ENCODE measurements around the gene HEBP2.

The HEBP2 gene

GRCh38 chr6:138401960-138402837 lies 1.8 kb upstream of the HEBP2 start:
- H3K4me3 ChIP-seq (ENCODE audit: low read depth, low read length), result no peak overlapping the region
- no peak for DNase-seq (ENCODE audit: low read depth)
- TF ChIP-seq POLR2A (IDR thresholded peaks at IDR 0.05; ENCODE audit: extremely low read depth, insufficient read length) (no peak), MYC (IDR thresholded peaks at IDR 0.05; ENCODE audit: low read depth, low read length) (no peak), MAX (IDR thresholded peaks at IDR 0.05; ENCODE audit: low read depth, low read length) (no peak), CTCF (IDR thresholded peaks at IDR 0.05; ENCODE audit: low read depth, low read length) (no peak)

GRCh38 chr6:138402838-138403187 lies 1.2 kb upstream of the HEBP2 start:
- H3K4me3 ChIP-seq (ENCODE audit: low read depth, low read length), result no peak overlapping the region

GRCh38 chr6:138403324-138403800 lies 661 bp upstream of the HEBP2 start:
- peak; percentile 35 for TF ChIP-seq CTCF (IDR thresholded peaks at IDR 0.05; ENCODE audit: low read depth, low read length)
- peak; percentile 14; the same call in 1 of the 2 replicates for TF ChIP-seq MYC (IDR thresholded peaks at IDR 0.05; ENCODE audit: low read depth, low read length)
- no peak for TF ChIP-seq POLR2A (IDR thresholded peaks at IDR 0.05; ENCODE audit: extremely low read depth, insufficient read length)
- TF ChIP-seq MAX (IDR thresholded peaks at IDR 0.05; ENCODE audit: low read depth, low read length), result peak; percentile 30
- H3K4me3 ChIP-seq (ENCODE audit: low read depth, low read length), result peak overlapping the region; percentile 83
- peak; percentile 73 for DNase-seq (ENCODE audit: low read depth)

More at GRCh38 chr6:138402838-138403187, 1.2 kb upstream of the HEBP2 start:
- TF ChIP-seq POLR2A (IDR thresholded peaks at IDR 0.05; ENCODE audit: extremely low read depth, insufficient read length), result no peak
- TF ChIP-seq CTCF (IDR thresholded peaks at IDR 0.05; ENCODE audit: low read depth, low read length), result no peak
- no peak for TF ChIP-seq MAX (IDR thresholded peaks at IDR 0.05; ENCODE audit: low read depth, low read length)
- TF ChIP-seq MYC (IDR thresholded peaks at IDR 0.05; ENCODE audit: low read depth, low read length), result no peak
- peak; percentile 29 for DNase-seq (ENCODE audit: low read depth)

GRCh38 chr6:138404666-138405337 lies 779 bp downstream of the HEBP2 start:
- TF ChIP-seq POLR2A (IDR thresholded peaks at IDR 0.05; ENCODE audit: extremely low read depth, insufficient read length) (no peak), MYC (IDR thresholded peaks at IDR 0.05; ENCODE audit: low read depth, low read length) (no peak), CTCF (IDR thresholded peaks at IDR 0.05; ENCODE audit: low read depth, low read length) (no peak), MAX (IDR thresholded peaks at IDR 0.05; ENCODE audit: low read depth, low read length) (no peak)
- H3K4me3 ChIP-seq (ENCODE audit: low read depth, low read length), result peak overlapping the region; percentile 69
- DNase-seq (ENCODE audit: low read depth), result peak; percentile 62

GRCh38 chr6:138405816-138406413 lies 1.9 kb downstream of the HEBP2 start:
- TF ChIP-seq CTCF (IDR thresholded peaks at IDR 0.05; ENCODE audit: low read depth, low read length), result no peak
- no peak for TF ChIP-seq MYC (IDR thresholded peaks at IDR 0.05; ENCODE audit: low read depth, low read length)
- no peak for TF ChIP-seq MAX (IDR thresholded peaks at IDR 0.05; ENCODE audit: low read depth, low read length)
- TF ChIP-seq POLR2A (IDR thresholded peaks at IDR 0.05; ENCODE audit: extremely low read depth, insufficient read length), result no peak
- DNase-seq (ENCODE audit: low read depth), result no peak
- peak overlapping the region; percentile 18 for H3K4me3 ChIP-seq (ENCODE audit: low read depth, low read length)

Data from NB4 (cell line).